ENCODE data around the gene ELFN1.

ELFN1 gene

GRCh38 chr7:1720326-1720725 lies 50.2 kb downstream of the ELFN1 start:
- POLR2A ChIA-PET: no interaction called here
- no peak for TF ChIP-seq FOXA1 (IDR thresholded peaks at IDR 0.05)
- no peak for TF ChIP-seq SP1 (IDR thresholded peaks at IDR 0.05)
- TF ChIP-seq ZNF384 (IDR thresholded peaks at IDR 0.05): no peak
- no peak for TF ChIP-seq HDGF (IDR thresholded peaks at IDR 0.05; ENCODE audit: borderline replicate concordance)
- no peak for DNase-seq (ENCODE audit: extremely low spot score)
- CTCF ChIA-PET: no interaction called here

- CTCF ChIA-PET: no interaction called here
Measured at GRCh38 chr7:1721047-1721690, 51.1 kb downstream of the ELFN1 start.

GRCh38 chr7:1723254-1723653 lies 53.2 kb downstream of the ELFN1 start:
- DNase-seq (ENCODE audit: extremely low spot score): no peak
- no peak for TF ChIP-seq ELF4 (IDR thresholded peaks at IDR 0.05)
- no peak for TF ChIP-seq PKNOX1 (IDR thresholded peaks at IDR 0.05)
- POLR2A ChIA-PET: no interaction called here
- CTCF ChIA-PET: no interaction called here

More at GRCh38 chr7:1721047-1721690, 51.1 kb downstream of the ELFN1 start:
- POLR2A ChIA-PET: no interaction called here
- TF ChIP-seq CTBP1 (IDR thresholded peaks at IDR 0.05; ENCODE audit: borderline replicate concordance): no peak
- no peak for TF ChIP-seq FOXA1 (IDR thresholded peaks at IDR 0.05)
- no peak for TF ChIP-seq ELF4 (IDR thresholded peaks at IDR 0.05)
- TF ChIP-seq ARNT (IDR thresholded peaks at IDR 0.05): no peak
- no peak for TF ChIP-seq SUZ12 (IDR thresholded peaks at IDR 0.05)
- no peak for TF ChIP-seq TARDBP (IDR thresholded peaks at IDR 0.05)
- TF ChIP-seq NFRKB (IDR thresholded peaks at IDR 0.05): no peak
- TF ChIP-seq L3MBTL2 (conservative IDR thresholded peaks at IDR 0.05): no peak
- no peak for TF ChIP-seq FOXM1 (IDR thresholded peaks at IDR 0.05; ENCODE audit: borderline replicate concordance)
- no peak for TF ChIP-seq SP1 (IDR thresholded peaks at IDR 0.05)
- TF ChIP-seq FOXK2 (IDR thresholded peaks at IDR 0.05): no peak
- TF ChIP-seq ZNF384 (IDR thresholded peaks at IDR 0.05): no peak
- TF ChIP-seq PKNOX1 (IDR thresholded peaks at IDR 0.05): no peak
- TF ChIP-seq BHLHE40 (IDR thresholded peaks at IDR 0.05; ENCODE audit: borderline replicate concordance): no peak
- TF ChIP-seq LEF1 (IDR thresholded peaks at IDR 0.05; ENCODE audit: borderline replicate concordance): no peak
- TF ChIP-seq HDGF (IDR thresholded peaks at IDR 0.05; ENCODE audit: borderline replicate concordance): no peak
- no peak for DNase-seq (ENCODE audit: extremely low spot score)

GRCh38 chr7:1724118-1724910 lies 54.2 kb downstream of the ELFN1 start:
- TF ChIP-seq CTBP1 (IDR thresholded peaks at IDR 0.05; ENCODE audit: borderline replicate concordance): no peak
- no peak for TF ChIP-seq L3MBTL2 (conservative IDR thresholded peaks at IDR 0.05)
- TF ChIP-seq SP1 (IDR thresholded peaks at IDR 0.05): no peak
- no peak for TF ChIP-seq TARDBP (IDR thresholded peaks at IDR 0.05)
- TF ChIP-seq BHLHE40 (IDR thresholded peaks at IDR 0.05; ENCODE audit: borderline replicate concordance): no peak
- no peak for TF ChIP-seq FOXK2 (IDR thresholded peaks at IDR 0.05)
- TF ChIP-seq FOXM1 (IDR thresholded peaks at IDR 0.05; ENCODE audit: borderline replicate concordance): no peak
- no peak for TF ChIP-seq HDGF (IDR thresholded peaks at IDR 0.05; ENCODE audit: borderline replicate concordance)
- no peak for TF ChIP-seq SUZ12 (IDR thresholded peaks at IDR 0.05)
- no peak for TF ChIP-seq ZNF384 (IDR thresholded peaks at IDR 0.05)
- TF ChIP-seq PKNOX1 (IDR thresholded peaks at IDR 0.05): no peak
- no peak for TF ChIP-seq LEF1 (IDR thresholded peaks at IDR 0.05; ENCODE audit: borderline replicate concordance)
- TF ChIP-seq FOXA1 (IDR thresholded peaks at IDR 0.05): no peak
- TF ChIP-seq NFRKB (IDR thresholded peaks at IDR 0.05): no peak
- no peak for TF ChIP-seq ARNT (IDR thresholded peaks at IDR 0.05)
- TF ChIP-seq ELF4 (IDR thresholded peaks at IDR 0.05): no peak
- POLR2A ChIA-PET: no interaction called here
- CTCF ChIA-PET: no interaction called here
- DNase-seq (ENCODE audit: extremely low spot score): no peak

- ChIA-PET POLR2A (no interaction called here), CTCF (no interaction called here)
- TF ChIP-seq ARNT (IDR thresholded peaks at IDR 0.05) (no peak), HDGF (IDR thresholded peaks at IDR 0.05; ENCODE audit: borderline replicate concordance) (no peak), L3MBTL2 (conservative IDR thresholded peaks at IDR 0.05) (no peak)
- no peak for DNase-seq (ENCODE audit: extremely low spot score)
Measured at GRCh38 chr7:1725199-1725690, 55.2 kb downstream of the ELFN1 start.

GRCh38 chr7:1725766-1726630 lies 55.9 kb downstream of the ELFN1 start:
- DNase-seq (ENCODE audit: extremely low spot score): no peak
- TF ChIP-seq ELF4 (IDR thresholded peaks at IDR 0.05) (no peak), ZNF384 (IDR thresholded peaks at IDR 0.05) (no peak), BHLHE40 (IDR thresholded peaks at IDR 0.05; ENCODE audit: borderline replicate concordance) (no peak), LEF1 (IDR thresholded peaks at IDR 0.05; ENCODE audit: borderline replicate concordance) (no peak), FOXM1 (IDR thresholded peaks at IDR 0.05; ENCODE audit: borderline replicate concordance) (no peak), TARDBP (IDR thresholded peaks at IDR 0.05) (no peak), L3MBTL2 (conservative IDR thresholded peaks at IDR 0.05) (no peak), SP1 (IDR thresholded peaks at IDR 0.05) (no peak), ARNT (IDR thresholded peaks at IDR 0.05) (no peak), NFRKB (IDR thresholded peaks at IDR 0.05) (no peak), FOXK2 (IDR thresholded peaks at IDR 0.05) (no peak)
- ChIA-PET CTCF (no interaction called here), POLR2A (no interaction called here)
